Hypothalamus (tissue), 51 donors: ENCODE results near the gene RIPK3.

ENCODE experiments used
- DNase-seq, 51 donors: peaks; one replicate each; lab custom pipeline; 2025; lab: John Stamatoyannopoulos, UW

The RIPK3 gene

GRCh38 chr14:24325963-24326362, 13.8 kb downstream of the RIPK3 start:
- DNase-seq: no peak

- no peak for DNase-seq
These were observed 14.7 kb downstream of the RIPK3 start for GRCh38 chr14:24325041-24325530.

GRCh38 chr14:24324024-24324423, 15.8 kb downstream of the RIPK3 start:
- no peak for DNase-seq

GRCh38 chr14:24323341-24323740, 16.4 kb downstream of the RIPK3 start:
- no peak for DNase-seq

- no peak for DNase-seq
These were observed 17.1 kb downstream of the RIPK3 start for GRCh38 chr14:24322672-24323071.

GRCh38 chr14:24321212-24321975, 18.4 kb downstream of the RIPK3 start:
- no peak for DNase-seq

GRCh38 chr14:24317141-24317928, 22.5 kb downstream of the RIPK3 start:
- no peak for DNase-seq

- DNase-seq: no peak
These were observed 23.2 kb downstream of the RIPK3 start for GRCh38 chr14:24316597-24316950.

GRCh38 chr14:24315807-24316596, 23.8 kb downstream of the RIPK3 start:
- peak in 1 of 51 donors; percentile 19 for DNase-seq

- DNase-seq: peak in 1 of 51 donors; percentile 5
These were observed 24.5 kb downstream of the RIPK3 start for GRCh38 chr14:24315243-24315806.

- DNase-seq: no peak
These were observed 25.2 kb downstream of the RIPK3 start for GRCh38 chr14:24314377-24315193.

- DNase-seq: no peak
These were observed 25.9 kb downstream of the RIPK3 start for GRCh38 chr14:24313913-24314312.

GRCh38 chr14:24312736-24313507, 26.9 kb downstream of the RIPK3 start:
- peak in 6 of 51 donors; percentile 6 to 33 (median 17) for DNase-seq

GRCh38 chr14:24311837-24312615, 27.8 kb downstream of the RIPK3 start:
- DNase-seq: no peak

- DNase-seq: peak in 39 of 51 donors; percentile 24 to 82 (median 69)
These were observed 28.9 kb downstream of the RIPK3 start, which contains the start of gene LTB4R for GRCh38 chr14:24310646-24311604. LTB4R (plus strand) TSS chr14:24311502; CDS start chr14:24315652, 4,150 bp downstream.

GRCh38 chr14:24310265-24310645, 29.5 kb downstream of the RIPK3 start:
- no peak for DNase-seq
